Left lung (tissue), 10 donors: Measurements from ENCODE around the gene CIB4. TPM values are rescaled to one million over a fixed set of nuclear protein-coding genes. Genes with fewer than 3 reads are reported as not detected.

Experiments
- ATAC-seq: fragments of 200-7000 bp; cut with Tn5 transposase; one replicate; pipeline ENCODE4 v1.9.1; 2020; ENCODE audit warnings: moderate library complexity
- DNase-seq, 4 donors: peaks; one replicate each; pipeline ENCODE4 v3.0.0-alpha.2; 2013 to 2020
- H3K27ac ChIP-seq, 2 donors: fragments of 200-600 bp; sonication (generic) in 1 of 2; one replicate each; pipeline versions ENCODE4 v1.5.0 to v1.8.0; 2020 to 2021
- H3K27me3 ChIP-seq, 2 donors: fragments of 200-600 bp; sonication (generic) in 1 of 2; one replicate each; pipeline versions ENCODE4 v1.5.0 to v1.8.0; 2020 to 2021
- H3K36me3 ChIP-seq, 2 donors: fragments of 200-600 bp; sonication (generic) in 1 of 2; one replicate each; pipeline versions ENCODE4 v1.5.0 to v1.8.0; 2020 to 2021
- H3K4me1 ChIP-seq, 2 donors: fragments of 200-600 bp; one replicate each; pipeline ENCODE4 v1.8.0; 2021
- H3K4me3 ChIP-seq, 2 donors: fragments of 200-600 bp; sonication (generic) in 1 of 2; one replicate each; pipeline versions ENCODE4 v1.5.0 to v1.8.0; 2020 to 2021; ENCODE audit warnings: mild to moderate bottlenecking in 1 of 2
- H3K9me3 ChIP-seq, 2 donors: fragments of 200-600 bp; sonication (generic) in 1 of 2; one replicate each; pipeline versions ENCODE4 v1.5.0 to v1.8.0; 2020 to 2021
- intact Hi-C, 2 donors: fragments of 100-400 bp; cut with DNase I; formaldehyde crosslinking; loops; one replicate each; pipeline versions ENCODE4 v1.11.2 to v1.14.2; 2022
- polyA plus RNA-seq, 6 donors: library from polyadenylated mRNA; unstranded; fragments of 120-200 nt; gene quantifications; one replicate each; pipeline ENCODE4 v1.2.1, GENCODE V29; 2013; ENCODE audit not compliant: insufficient read length in 6 of 6
- total RNA-seq, 2 donors: library from RNA; stranded (reverse); fragmentation: NEBNext Ultra II Directional; extraction: Animal tissue kit (Norgen Biotek cat#: 25700); gene quantifications; one replicate each; pipeline ENCODE4 v1.2.1, GENCODE V29; 2021
- TF ChIP-seq, protein P1 (sequence below), 2 donors: fragments of 200-600 bp; sonication (generic) in 1 of 2; IDR thresholded peaks; one replicate each; pipeline versions ENCODE4 v1.5.0 to v1.8.0; 2021; ENCODE audit warnings: antibody characterized with exemption in 2 of 2
- donor health status: DM: no; HTN: yes; CAD: no.
- donor health status: DM: no; HTN: no; CAD: no.

CIB4 gene
- total and polyA plus RNA-seq, 8 donors: 1.0 to 2.4 (median 1.8) TPM; not detected in 2

DNA sequence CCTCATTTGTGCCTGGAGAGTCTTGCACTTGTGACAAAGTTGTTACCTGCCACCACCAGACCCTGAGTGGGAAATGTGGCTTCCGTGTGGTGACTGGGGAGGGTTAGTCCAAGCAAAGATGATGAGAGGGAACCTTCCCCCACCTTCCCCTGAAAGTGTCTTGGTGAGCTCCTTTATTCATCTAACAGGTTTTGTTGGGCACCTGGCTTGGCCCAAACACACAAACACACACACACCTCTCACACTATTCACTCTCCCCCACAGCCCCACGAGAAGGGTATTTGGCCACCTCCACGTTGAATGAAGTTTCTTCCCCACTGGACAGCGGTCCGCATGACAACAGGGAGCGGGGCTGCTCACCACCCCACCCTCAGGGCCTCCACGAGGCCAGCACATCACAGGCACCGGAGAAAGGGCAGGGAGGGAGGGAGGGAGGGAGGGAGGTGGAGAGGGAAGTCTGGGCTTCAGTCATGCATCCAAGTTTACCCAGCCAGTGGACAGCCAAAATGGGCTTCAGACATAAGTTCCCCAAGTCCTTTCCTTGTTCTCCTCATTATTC lies 1.4 kb downstream of the CIB4 start:
- TF ChIP-seq, protein P1, sequence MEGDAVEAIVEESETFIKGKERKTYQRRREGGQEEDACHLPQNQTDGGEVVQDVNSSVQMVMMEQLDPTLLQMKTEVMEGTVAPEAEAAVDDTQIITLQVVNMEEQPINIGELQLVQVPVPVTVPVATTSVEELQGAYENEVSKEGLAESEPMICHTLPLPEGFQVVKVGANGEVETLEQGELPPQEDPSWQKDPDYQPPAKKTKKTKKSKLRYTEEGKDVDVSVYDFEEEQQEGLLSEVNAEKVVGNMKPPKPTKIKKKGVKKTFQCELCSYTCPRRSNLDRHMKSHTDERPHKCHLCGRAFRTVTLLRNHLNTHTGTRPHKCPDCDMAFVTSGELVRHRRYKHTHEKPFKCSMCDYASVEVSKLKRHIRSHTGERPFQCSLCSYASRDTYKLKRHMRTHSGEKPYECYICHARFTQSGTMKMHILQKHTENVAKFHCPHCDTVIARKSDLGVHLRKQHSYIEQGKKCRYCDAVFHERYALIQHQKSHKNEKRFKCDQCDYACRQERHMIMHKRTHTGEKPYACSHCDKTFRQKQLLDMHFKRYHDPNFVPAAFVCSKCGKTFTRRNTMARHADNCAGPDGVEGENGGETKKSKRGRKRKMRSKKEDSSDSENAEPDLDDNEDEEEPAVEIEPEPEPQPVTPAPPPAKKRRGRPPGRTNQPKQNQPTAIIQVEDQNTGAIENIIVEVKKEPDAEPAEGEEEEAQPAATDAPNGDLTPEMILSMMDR (IDR thresholded peaks at IDR 0.05): no peak
- ATAC-seq (no peak), DNase-seq (no peak)
- Histone ChIP-seq H3K9me3 (no peaks in the 10 kb centered on the region), H3K36me3 (no peaks in the 10 kb centered on the region), H3K27ac (no peak overlapping the region), H3K27me3 (no peaks in the 10 kb centered on the region), H3K4me1 (peaks cover 5 to 7% of the 10 kb centered on the region in 2 donors), H3K4me3 (no peak overlapping the region)
- intact Hi-C loops: no loop called here

GRCh38 chr2:26637811-26638310 lies 3.3 kb downstream of the CIB4 start:
- intact Hi-C loops: no loop called here
- no peaks in the 10 kb centered on the region for H3K36me3 ChIP-seq
- H3K9me3 ChIP-seq: no peaks in the 10 kb centered on the region
- TF ChIP-seq, protein P1 (IDR thresholded peaks at IDR 0.05): no peak
- H3K4me3 ChIP-seq: no peak overlapping the region
- ATAC-seq (no peak), DNase-seq (no peak)
- H3K27me3 ChIP-seq: no peaks in the 10 kb centered on the region
- no peak overlapping the region for H3K27ac ChIP-seq
- peaks cover 5 to 7% of the 10 kb centered on the region in 2 donors for H3K4me1 ChIP-seq

GRCh38 chr2:26636935-26637334 lies 4.2 kb downstream of the CIB4 start:
- no peaks in the 10 kb centered on the region for H3K36me3 ChIP-seq
- H3K27ac ChIP-seq: no peak overlapping the region
- intact Hi-C loops: no loop called here
- DNase-seq: no peak
- no peaks in the 10 kb centered on the region for H3K27me3 ChIP-seq
- TF ChIP-seq, protein P1 (IDR thresholded peaks at IDR 0.05): no peak
- H3K4me3 ChIP-seq: no peak overlapping the region
- no peak for ATAC-seq
- H3K4me1 ChIP-seq: peaks cover 5 to 7% of the 10 kb centered on the region in 2 donors
- H3K9me3 ChIP-seq: no peaks in the 10 kb centered on the region

DNA sequence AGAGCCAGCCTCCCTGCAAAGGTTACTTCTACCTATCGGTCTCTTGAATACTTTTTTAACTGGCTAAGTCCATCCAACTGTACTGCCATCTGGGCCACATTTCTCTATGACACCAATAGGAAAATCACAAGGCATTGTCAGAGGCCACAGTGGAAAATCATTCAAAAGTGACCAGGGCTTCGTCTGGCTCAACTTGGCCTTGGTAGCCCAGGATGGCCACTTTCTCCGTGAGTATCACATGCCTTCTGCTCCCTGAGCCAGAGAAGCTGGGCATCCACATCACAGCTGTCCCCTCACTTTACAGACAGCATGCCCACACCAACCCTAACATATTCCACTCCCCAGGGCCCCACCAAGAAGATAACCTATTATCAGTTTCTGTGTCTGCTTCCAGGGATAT lies 5.8 kb downstream of the CIB4 start:
- Histone ChIP-seq H3K36me3 (no peaks in the 10 kb centered on the region), H3K27me3 (no peaks in the 10 kb centered on the region), H3K4me1 (peaks cover under 1% of the 10 kb centered on the region in 2 donors), H3K27ac (no peak overlapping the region), H3K9me3 (no peaks in the 10 kb centered on the region), H3K4me3 (no peak overlapping the region)
- DNase-seq (no peak), ATAC-seq (no peak)
- intact Hi-C loops: no loop called here
- TF ChIP-seq, protein P1 (IDR thresholded peaks at IDR 0.05): no peak

GRCh38 chr2:26634636-26635230 lies 6.4 kb downstream of the CIB4 start:
- Histone ChIP-seq H3K9me3 (no peaks in the 10 kb centered on the region), H3K27ac (no peak overlapping the region), H3K4me3 (no peak overlapping the region), H3K4me1 (no peaks in the 10 kb centered on the region), H3K36me3 (no peaks in the 10 kb centered on the region), H3K27me3 (no peaks in the 10 kb centered on the region)
- DNase-seq (peak in 1 of 4 donors; percentile 60), ATAC-seq (no peak)
- intact Hi-C loops: no loop called here
- TF ChIP-seq, protein P1 (IDR thresholded peaks at IDR 0.05): no peak
